ENCODE data around the gene CAMSAP2.

Gene CAMSAP2

GRCh38 chr1:200901796-200902444 is 163.2 kb downstream of the CAMSAP2 start:
- DNase-seq = no peak

- DNase-seq = no peak
Measured at GRCh38 chr1:200903793-200904192, 165.1 kb downstream of the CAMSAP2 start.

- DNase-seq = no peak
Measured at GRCh38 chr1:200904772-200905171, 166.1 kb downstream of the CAMSAP2 start.

- DNase-seq = no peak
Measured at GRCh38 chr1:200905411-200906052, 166.8 kb downstream of the CAMSAP2 start.

GRCh38 chr1:200906491-200906890 is 167.8 kb downstream of the CAMSAP2 start:
- no peak for DNase-seq

GRCh38 chr1:200907611-200908097 is 169.0 kb downstream of the CAMSAP2 start:
- DNase-seq = no peak

- DNase-seq = no peak
Measured at GRCh38 chr1:200908191-200908868, 169.6 kb downstream of the CAMSAP2 start.

- no peak for DNase-seq
Measured at GRCh38 chr1:200909071-200909470, 170.4 kb downstream of the CAMSAP2 start.

GRCh38 chr1:200909757-200910239 is 171.1 kb downstream of the CAMSAP2 start:
- DNase-seq = no peak
